ENCODE results near the gene MFSD2A. TPM values are rescaled to one million over a fixed set of nuclear protein-coding genes. Genes with fewer than 3 reads are reported as not detected.
"Not testable (repeated sequence)": the region's sequence is repeated elsewhere in the genome, so short reads cannot be mapped to it uniquely, and the experiment has no call there.

The MFSD2A gene
- total RNA-seq, 1 experiment from 2014 or later, result 5.8 TPM

DNA sequence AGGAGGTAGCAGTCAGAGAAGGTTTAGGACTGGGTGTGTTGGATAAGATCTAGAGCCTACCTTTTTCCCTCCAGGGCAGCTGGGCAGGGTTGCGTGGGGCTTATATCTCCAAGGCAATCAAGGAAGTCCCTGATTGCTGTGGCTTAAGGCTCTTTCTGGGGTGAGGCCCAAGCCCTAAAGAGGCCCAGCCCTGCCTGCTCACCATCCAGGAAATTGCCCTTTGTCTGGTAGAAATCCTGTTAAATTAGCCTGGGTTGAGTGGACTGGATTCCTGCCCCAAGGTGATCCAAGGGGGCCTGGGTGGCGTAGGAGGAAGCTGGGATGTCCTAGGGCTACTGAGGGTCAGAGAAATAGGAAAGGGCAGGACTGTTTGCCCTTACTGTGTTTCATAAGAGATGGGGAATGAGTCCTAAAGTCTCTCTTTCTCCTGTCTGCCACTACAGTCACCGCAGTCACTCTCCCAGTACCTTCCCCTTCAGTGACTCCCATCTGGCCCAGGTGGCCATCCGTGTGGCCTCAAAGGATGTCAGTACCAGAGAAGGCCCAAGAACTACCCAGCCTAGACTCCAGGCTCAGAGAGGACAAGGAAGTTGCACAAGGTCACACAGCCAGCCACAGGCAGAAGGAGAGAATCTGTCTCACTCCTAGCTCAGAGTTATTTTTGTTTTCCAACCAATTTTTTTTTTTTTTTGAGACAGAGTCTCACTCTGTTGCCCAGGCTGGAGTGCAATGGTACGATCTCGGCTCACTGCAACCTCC is 25.8 kb downstream of the MFSD2A start:
- Histone ChIP-seq H3K4me3 (no peak overlapping the region), H3K9me3 (no peaks in the 10 kb centered on the region), H3K27me3 (no peaks in the 10 kb centered on the region), H3K36me3 (no peaks in the 10 kb centered on the region)
- DNase-seq, result no peak

DNA sequence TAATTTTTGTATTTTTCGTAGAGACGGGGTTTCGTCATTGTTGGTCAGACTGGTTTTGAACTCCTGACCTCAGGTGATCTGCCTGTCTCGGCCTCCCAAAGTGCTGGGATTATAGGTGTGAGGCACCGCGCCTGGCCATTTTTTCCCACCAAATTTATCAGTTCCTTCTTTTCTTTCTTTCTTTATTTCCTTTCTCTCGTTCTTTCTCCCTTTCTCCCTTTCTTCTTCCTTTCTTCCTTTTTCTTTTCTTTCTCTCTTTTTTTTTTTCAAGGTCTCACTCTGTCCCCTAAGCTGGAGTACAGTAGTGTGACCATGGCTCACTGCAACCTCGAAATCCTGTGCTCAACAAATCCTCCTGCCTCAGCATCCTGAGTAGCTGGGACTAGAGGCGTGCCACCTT is 26.4 kb downstream of the MFSD2A start:
- Histone ChIP-seq H3K4me3 (no peak overlapping the region), H3K36me3 (no peaks in the 10 kb centered on the region), H3K9me3 (no peaks in the 10 kb centered on the region), H3K27me3 (no peaks in the 10 kb centered on the region)
- no peak for DNase-seq

- Histone ChIP-seq H3K36me3 (no peaks in the 10 kb centered on the region), H3K4me3 (no peak overlapping the region)
These were observed 27.0 kb downstream of the MFSD2A start for GRCh38 chr1:39981945-39982344.

GRCh38 chr1:39984480-39984879 is 29.5 kb downstream of the MFSD2A start:
- not testable (repeated sequence) for DNase-seq, H3K27me3 ChIP-seq, H3K4me3 ChIP-seq, H3K9me3 ChIP-seq, H3K36me3 ChIP-seq

More at GRCh38 chr1:39981945-39982344, 27.0 kb downstream of the MFSD2A start:
- DNase-seq, result peak; percentile 87
- H3K27me3 ChIP-seq, result no peaks in the 10 kb centered on the region
- no peaks in the 10 kb centered on the region for H3K9me3 ChIP-seq

DNA sequence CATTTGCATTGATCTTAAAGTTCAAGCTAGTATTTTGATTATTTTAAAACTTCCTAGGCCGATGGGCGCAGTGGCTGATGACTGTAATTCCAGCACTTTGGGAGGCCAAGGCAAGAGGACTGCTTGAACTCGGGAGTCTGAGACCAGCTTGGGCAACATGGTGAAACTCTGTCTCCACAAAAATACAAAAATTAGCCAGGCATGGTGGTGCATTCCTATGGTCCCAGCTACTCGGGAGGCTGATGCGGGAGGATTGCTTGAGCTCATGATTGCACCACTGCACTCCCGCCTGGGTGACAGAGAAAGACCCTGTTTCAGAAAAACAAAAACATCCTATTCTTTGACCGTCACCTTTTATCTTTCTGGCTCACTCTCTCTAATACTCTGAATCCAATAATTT is 30.0 kb downstream of the MFSD2A start:
- Histone ChIP-seq H3K36me3 (no peaks in the 10 kb centered on the region), H3K27me3 (no peaks in the 10 kb centered on the region), H3K9me3 (no peaks in the 10 kb centered on the region), H3K4me3 (no peak overlapping the region)
- no peak for DNase-seq

- Histone ChIP-seq H3K9me3 (no peaks in the 10 kb centered on the region), H3K36me3 (no peaks in the 10 kb centered on the region), H3K27me3 (no peaks in the 10 kb centered on the region), H3K4me3 (no peak overlapping the region)
- DNase-seq, result no peak
These were observed 32.9 kb downstream of the MFSD2A start for GRCh38 chr1:39987869-39988268.

DNA sequence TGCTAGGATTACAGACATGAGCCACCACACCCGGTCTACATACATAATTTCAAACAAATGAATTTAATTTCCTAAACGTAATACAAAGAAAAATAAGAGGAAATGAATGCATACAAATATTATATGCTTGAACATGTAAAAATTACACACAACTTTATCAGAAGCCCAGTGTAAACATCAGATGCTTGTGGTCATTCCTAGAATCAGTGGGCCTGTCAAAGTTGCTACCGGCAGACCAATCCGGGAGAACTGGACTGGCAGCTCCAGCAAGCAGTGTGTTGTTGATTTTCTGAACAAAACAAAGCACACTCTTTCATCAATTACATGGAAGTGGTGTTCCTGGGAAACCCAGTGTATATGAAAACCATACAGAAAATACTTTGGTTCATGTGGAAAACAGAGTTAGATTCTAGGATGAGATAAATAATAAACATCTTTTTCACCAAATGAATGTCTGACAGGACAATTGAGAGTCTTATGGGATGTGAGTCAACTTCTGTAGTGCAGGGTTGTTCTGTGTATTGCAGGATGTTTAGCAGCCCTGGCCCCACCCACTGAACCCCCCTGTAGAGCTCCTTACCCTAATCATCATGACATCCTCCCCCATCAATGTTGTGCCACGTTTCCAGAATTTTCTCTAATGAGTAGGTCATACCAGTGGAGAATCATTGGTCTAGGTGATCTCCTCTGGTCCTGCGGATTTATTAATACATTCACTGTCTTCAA is 33.8 kb downstream of the MFSD2A start:
- no peak for DNase-seq
- H3K27me3 ChIP-seq, result no peaks in the 10 kb centered on the region

DNA sequence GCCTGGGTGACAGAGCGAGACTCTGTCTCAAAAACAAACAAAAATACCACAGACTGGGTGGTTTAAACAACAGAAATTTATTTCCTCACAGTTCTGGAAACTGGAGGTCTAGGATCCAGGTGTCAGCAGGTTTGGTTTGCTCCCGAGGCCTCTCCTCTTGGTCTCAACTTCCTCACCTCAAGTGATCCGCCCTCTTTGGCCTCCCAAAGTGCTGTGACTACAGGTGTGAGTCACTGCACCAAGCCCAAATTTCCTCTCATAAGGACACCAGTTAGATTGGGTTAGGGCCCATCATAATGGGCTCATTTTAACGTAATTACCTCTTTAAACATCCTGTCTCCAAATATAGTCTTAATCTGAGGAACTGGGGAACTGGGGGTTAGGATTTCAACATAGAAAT is 35.5 kb downstream of the MFSD2A start:
- DNase-seq, result no peak
- no peaks in the 10 kb centered on the region for H3K36me3 ChIP-seq
- H3K27me3 ChIP-seq, result no peaks in the 10 kb centered on the region
- no peaks in the 10 kb centered on the region for H3K9me3 ChIP-seq
- H3K4me3 ChIP-seq, result no peak overlapping the region

More for the DNA sequence above, 33.8 kb downstream of the MFSD2A start:
- no peaks in the 10 kb centered on the region for H3K9me3 ChIP-seq
- H3K36me3 ChIP-seq, result no peaks in the 10 kb centered on the region
- no peak overlapping the region for H3K4me3 ChIP-seq

GRCh38 chr1:39992234-39992633 is 37.3 kb downstream of the MFSD2A start:
- DNase-seq, result no peak
- no peak overlapping the region for H3K4me3 ChIP-seq
- no peaks in the 10 kb centered on the region for H3K9me3 ChIP-seq
- H3K27me3 ChIP-seq, result no peaks in the 10 kb centered on the region
- no peaks in the 10 kb centered on the region for H3K36me3 ChIP-seq

DNA sequence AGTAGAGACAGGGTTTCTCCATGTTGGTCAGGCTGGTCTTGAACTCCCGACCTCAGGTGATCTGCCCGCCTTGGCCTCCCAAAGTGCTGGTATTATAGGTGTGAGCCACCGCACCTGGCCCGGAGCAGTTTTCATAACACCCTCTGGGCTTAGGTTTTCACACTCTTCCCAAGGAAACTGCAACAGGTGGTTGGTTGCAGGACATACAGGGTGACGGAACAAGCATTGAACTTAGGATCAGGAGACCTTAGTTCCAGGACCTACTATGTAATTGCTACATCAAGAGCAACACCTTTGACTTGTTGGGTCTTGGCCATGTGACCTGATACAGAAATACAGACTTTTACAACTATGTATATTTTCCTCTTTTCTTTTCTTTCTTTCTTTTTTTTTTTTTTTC is 37.9 kb downstream of the MFSD2A start:
- no peaks in the 10 kb centered on the region for H3K36me3 ChIP-seq
- no peak overlapping the region for H3K4me3 ChIP-seq
- DNase-seq, result no peak
- H3K27me3 ChIP-seq, result no peaks in the 10 kb centered on the region
- H3K9me3 ChIP-seq, result no peaks in the 10 kb centered on the region

GRCh38 chr1:39995973-39996393 is 41.0 kb downstream of the MFSD2A start:
- Histone ChIP-seq H3K9me3 (no peaks in the 10 kb centered on the region), H3K27me3 (no peaks in the 10 kb centered on the region), H3K4me3 (no peak overlapping the region), H3K36me3 (no peaks in the 10 kb centered on the region)
- DNase-seq, result no peak

DNA sequence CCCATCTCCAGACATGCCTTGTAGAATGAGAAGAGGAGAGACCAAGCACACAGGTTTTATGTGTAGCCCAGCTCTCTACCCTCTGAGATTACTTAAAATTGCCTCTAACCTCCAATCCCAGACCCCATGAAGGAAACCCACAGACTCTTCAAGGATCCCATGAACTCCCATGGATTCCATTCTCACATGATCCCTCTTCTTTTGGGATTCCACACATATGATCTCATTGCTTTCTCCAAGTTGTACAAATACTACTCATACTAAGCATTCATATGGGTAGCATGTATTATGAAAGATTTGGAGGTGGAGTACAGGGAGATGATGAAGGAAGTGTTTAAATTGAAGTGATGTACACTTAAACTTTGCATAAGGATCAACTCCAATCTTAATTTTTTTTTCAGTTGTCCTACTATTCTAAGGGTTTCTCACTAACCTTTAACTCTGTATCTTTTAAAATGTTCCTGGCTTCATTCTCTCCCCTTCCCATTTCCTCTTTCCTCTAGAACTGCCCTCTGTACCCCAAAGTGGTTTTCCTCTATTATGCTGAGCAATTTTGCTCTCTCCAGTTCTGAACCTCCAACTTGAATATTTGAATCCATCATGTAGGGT is 41.6 kb downstream of the MFSD2A start:
- Histone ChIP-seq H3K36me3 (no peaks in the 10 kb centered on the region), H3K9me3 (no peaks in the 10 kb centered on the region), H3K4me3 (no peak overlapping the region), H3K27me3 (no peaks in the 10 kb centered on the region)
- DNase-seq, result no peak

GRCh38 chr1:40001456-40001855 is 46.5 kb downstream of the MFSD2A start:
- Histone ChIP-seq H3K9me3 (no peaks in the 10 kb centered on the region), H3K36me3 (no peaks in the 10 kb centered on the region), H3K27me3 (no peaks in the 10 kb centered on the region), H3K4me3 (no peak overlapping the region)
- DNase-seq, result no peak

GRCh38 chr1:40003156-40004093 is 48.5 kb downstream of the MFSD2A start:
- no peaks in the 10 kb centered on the region for H3K36me3 ChIP-seq
- H3K9me3 ChIP-seq, result no peaks in the 10 kb centered on the region
- no peaks in the 10 kb centered on the region for H3K27me3 ChIP-seq
- H3K4me3 ChIP-seq, result no peak overlapping the region
- no peak for DNase-seq

DNA sequence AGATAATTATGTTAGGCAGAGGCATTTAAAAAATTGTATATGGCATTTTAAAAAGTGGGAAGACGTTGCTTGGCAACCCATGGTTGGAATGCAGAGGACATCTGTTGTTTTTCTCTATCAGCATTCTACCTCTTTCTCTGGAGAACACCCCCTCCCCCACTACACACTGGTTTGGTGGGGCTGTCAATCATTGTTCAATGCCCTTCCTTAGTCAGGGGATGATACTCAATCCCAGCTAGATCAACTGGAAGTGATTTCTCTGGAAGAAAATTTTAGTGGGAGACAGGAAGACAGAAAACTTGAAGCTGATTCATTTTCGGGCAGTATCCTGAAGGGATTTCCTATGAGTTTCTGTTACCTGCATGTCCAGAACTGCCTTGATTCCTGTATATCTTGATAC is 49.9 kb downstream of the MFSD2A start:
- Histone ChIP-seq H3K36me3 (no peaks in the 10 kb centered on the region), H3K9me3 (no peaks in the 10 kb centered on the region), H3K4me3 (no peak overlapping the region), H3K27me3 (no peaks in the 10 kb centered on the region)
- DNase-seq, result no peak

GRCh38 chr1:40007481-40008034 is 52.6 kb downstream of the MFSD2A start:
- H3K4me3 ChIP-seq, H3K9me3 ChIP-seq, H3K36me3 ChIP-seq, H3K27me3 ChIP-seq, DNase-seq: not testable (repeated sequence)

All from MG63 (cell line).